ENCODE results near the gene OBSCN. TPM values are rescaled to one million over a fixed set of nuclear protein-coding genes. Genes with fewer than 3 reads are reported as not detected.

The OBSCN gene
- total and polyA plus RNA-seq, 2 donors (not counting 1 experiment from before 2014, with no cell fraction given), result 10.0 to 63.9 TPM

GRCh38 chr1:228217551-228218344 lies 9.9 kb downstream of the OBSCN start:
- CTCF ChIA-PET, result interaction anchor here (0.7 kb wide), 1 partner anchor 23 kb away, joined by 3 read pairs; no protein-coding TSS in a partner anchor
- no peak for TF ChIP-seq EZH2 (IDR thresholded peaks at IDR 0.05; ENCODE audit: borderline replicate concordance, insufficient read depth, low read depth, low read length, poor library complexity, severe bottlenecking)
- TF ChIP-seq, protein P1, sequence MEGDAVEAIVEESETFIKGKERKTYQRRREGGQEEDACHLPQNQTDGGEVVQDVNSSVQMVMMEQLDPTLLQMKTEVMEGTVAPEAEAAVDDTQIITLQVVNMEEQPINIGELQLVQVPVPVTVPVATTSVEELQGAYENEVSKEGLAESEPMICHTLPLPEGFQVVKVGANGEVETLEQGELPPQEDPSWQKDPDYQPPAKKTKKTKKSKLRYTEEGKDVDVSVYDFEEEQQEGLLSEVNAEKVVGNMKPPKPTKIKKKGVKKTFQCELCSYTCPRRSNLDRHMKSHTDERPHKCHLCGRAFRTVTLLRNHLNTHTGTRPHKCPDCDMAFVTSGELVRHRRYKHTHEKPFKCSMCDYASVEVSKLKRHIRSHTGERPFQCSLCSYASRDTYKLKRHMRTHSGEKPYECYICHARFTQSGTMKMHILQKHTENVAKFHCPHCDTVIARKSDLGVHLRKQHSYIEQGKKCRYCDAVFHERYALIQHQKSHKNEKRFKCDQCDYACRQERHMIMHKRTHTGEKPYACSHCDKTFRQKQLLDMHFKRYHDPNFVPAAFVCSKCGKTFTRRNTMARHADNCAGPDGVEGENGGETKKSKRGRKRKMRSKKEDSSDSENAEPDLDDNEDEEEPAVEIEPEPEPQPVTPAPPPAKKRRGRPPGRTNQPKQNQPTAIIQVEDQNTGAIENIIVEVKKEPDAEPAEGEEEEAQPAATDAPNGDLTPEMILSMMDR (IDR thresholded peaks at IDR 0.05), result no peak
- ATAC-seq (ENCODE audit: low read depth) (no peak), DNase-seq (no peak)
- H3K27ac ChIP-seq (ENCODE audit: low read length in 2 of 2), result no peak overlapping the region
- Mint-ChIP-seq H3K4me3 (no peak overlapping the region), H3K27ac (no peak overlapping the region), H3K27me3 (no peaks in the 10 kb centered on the region), H3K4me1 (peaks cover 2% of the 10 kb centered on the region), H3K9me3 (ENCODE audit: insufficient read depth) (no peaks in the 10 kb centered on the region)
- no peak overlapping the region for H3K4me3 ChIP-seq (ENCODE audit: control extremely low read depth in 1 of 5, extremely low read depth in 1 of 5, insufficient read depth in 1 of 5, low read depth in 2 of 5, low read length in 4 of 5)
- no peaks in the 10 kb centered on the region for H3K27me3 ChIP-seq (replicated peaks in 1 of 4; ENCODE audit: control extremely low read depth in 1 of 4, control insufficient read depth in 3 of 4, insufficient read depth in 4 of 4, low read length in 3 of 4)
- POLR2A ChIA-PET, result no interaction called here
- peaks cover 0 to 4% of the 10 kb centered on the region in 2 donors for H3K4me1 ChIP-seq (ENCODE audit: control insufficient read depth in 2 of 2, insufficient read depth in 2 of 2, low read length in 2 of 2)
- peaks cover 0 to 2% of the 10 kb centered on the region in 2 experiments for H3K36me3 ChIP-seq (replicated peaks in 1 of 2; ENCODE audit: control extremely low read depth in 1 of 2, control insufficient read depth in 1 of 2, extremely low read depth in 1 of 2, insufficient read depth in 2 of 2, low read length in 1 of 2)
- H3K9ac ChIP-seq (ENCODE audit: low read length), result no peak overlapping the region
- peaks cover 0 to under 1% (median 0%) of the 10 kb centered on the region in 3 donors for H3K9me3 ChIP-seq (ENCODE audit: control extremely low read depth in 1 of 3, control insufficient read depth in 2 of 3, insufficient read depth in 1 of 3, low read length in 2 of 3)
- H4K20me1 ChIP-seq (ENCODE audit: control insufficient read depth, insufficient read depth, low read length, poor library complexity, severe bottlenecking), result no peaks in the 10 kb centered on the region
- intact Hi-C loops (cut with micrococcal nuclease), result no loop called here
- H3K79me2 ChIP-seq (ENCODE audit: control insufficient read depth, insufficient read depth, low read length), result no peaks in the 10 kb centered on the region
- 78% methylated on average over 3 of the region's 14 CpGs for WGBS (ENCODE audit: insufficient coverage)
- no peak overlapping the region for H2AFZ ChIP-seq (ENCODE audit: insufficient read depth, low read depth, low read length, poor library complexity, severe bottlenecking)
- H3K4me2 ChIP-seq (replicated peaks; ENCODE audit: low read depth, low read length, poor library complexity, severe bottlenecking), result no peak overlapping the region

- intact Hi-C loops (cut with micrococcal nuclease), result no loop called here
- Mint-ChIP-seq H3K27me3 (no peaks in the 10 kb centered on the region), H3K4me1 (no peaks in the 10 kb centered on the region), H3K9me3 (ENCODE audit: insufficient read depth) (no peaks in the 10 kb centered on the region), H3K27ac (no peak overlapping the region), H3K4me3 (no peak overlapping the region)
- Histone ChIP-seq H3K79me2 (ENCODE audit: control insufficient read depth, insufficient read depth, low read length) (no peaks in the 10 kb centered on the region), H3K9me3 (ENCODE audit: control extremely low read depth in 1 of 3, control insufficient read depth in 2 of 3, insufficient read depth in 1 of 3, low read length in 2 of 3) (no peaks in the 10 kb centered on the region), H2AFZ (ENCODE audit: insufficient read depth, low read depth, low read length, poor library complexity, severe bottlenecking) (no peak overlapping the region), H3K9ac (ENCODE audit: low read length) (no peak overlapping the region), H3K27me3 (replicated peaks in 1 of 4; ENCODE audit: control extremely low read depth in 1 of 4, control insufficient read depth in 3 of 4, insufficient read depth in 4 of 4, low read length in 3 of 4) (no peaks in the 10 kb centered on the region), H3K4me1 (ENCODE audit: control insufficient read depth in 2 of 2, insufficient read depth in 2 of 2, low read length in 2 of 2) (no peaks in the 10 kb centered on the region), H3K4me2 (replicated peaks; ENCODE audit: low read depth, low read length, poor library complexity, severe bottlenecking) (no peak overlapping the region), H3K27ac (ENCODE audit: low read length in 2 of 2) (no peak overlapping the region), H3K36me3 (replicated peaks in 1 of 2; ENCODE audit: control extremely low read depth in 1 of 2, control insufficient read depth in 1 of 2, extremely low read depth in 1 of 2, insufficient read depth in 2 of 2, low read length in 1 of 2) (peaks cover 0 to 2% of the 10 kb centered on the region in 2 experiments), H4K20me1 (ENCODE audit: control insufficient read depth, insufficient read depth, low read length, poor library complexity, severe bottlenecking) (no peaks in the 10 kb centered on the region), H3K4me3 (ENCODE audit: control extremely low read depth in 1 of 5, extremely low read depth in 1 of 5, insufficient read depth in 1 of 5, low read depth in 2 of 5, low read length in 4 of 5) (no peak overlapping the region)
- CTCF ChIA-PET, result no interaction called here
- DNase-seq, result no peak
- POLR2A ChIA-PET, result no interaction called here
- no peak for TF ChIP-seq EZH2 (IDR thresholded peaks at IDR 0.05; ENCODE audit: borderline replicate concordance, insufficient read depth, low read depth, low read length, poor library complexity, severe bottlenecking)
- TF ChIP-seq, protein P1 (IDR thresholded peaks at IDR 0.05), result no peak
- ATAC-seq (ENCODE audit: low read depth), result no peak
- WGBS (ENCODE audit: insufficient coverage), result 92% methylated on average over 9 of the region's 14 CpGs
Measured at GRCh38 chr1:228218513-228219244, 10.8 kb downstream of the OBSCN start.
